Endodermal cell (in vitro differentiated cells): ENCODE measurements around the gene TEX48. TPM values are rescaled to one million over a fixed set of nuclear protein-coding genes. Genes with fewer than 3 reads are reported as not detected.

Experiments
- DNase-seq: peaks from one replicate; pipeline ENCODE4 v3.0.0-alpha.2; 2017
- H3K27ac ChIP-seq: 2 replicates; pipeline ENCODE4 v1.5.1; 2013; ENCODE audit warnings: mild to moderate bottlenecking, low read depth, low read length, moderate library complexity
- H3K27me3 ChIP-seq: 2 replicates; pipeline ENCODE4 v1.6.1; 2013; ENCODE audit warnings: mild to moderate bottlenecking, low read length, moderate library complexity; ENCODE audit not compliant: insufficient read depth, control insufficient read depth, poor library complexity, severe bottlenecking
- H3K36me3 ChIP-seq: 2 replicates; pipeline ENCODE4 v1.7.0; 2013; ENCODE audit warnings: mild to moderate bottlenecking, low read length, moderate library complexity; ENCODE audit not compliant: control insufficient read depth, insufficient read depth
- H3K4me1 ChIP-seq: one replicate; pipeline ENCODE4 v1.7.0; 2013; ENCODE audit warnings: low read length; ENCODE audit not compliant: control insufficient read depth, insufficient read depth
- H3K4me3 ChIP-seq: 2 replicates; pipeline ENCODE4 v1.5.1; 2013; ENCODE audit warnings: mild to moderate bottlenecking, low read length, moderate library complexity
- H3K9ac ChIP-seq: 2 replicates; pipeline ENCODE4 v1.6.1; 2013; ENCODE audit warnings: mild to moderate bottlenecking, low read length, moderate library complexity; ENCODE audit not compliant: poor library complexity, severe bottlenecking; ENCODE audit errors: extremely low read depth
- H3K9me3 ChIP-seq: 2 replicates; pipeline ENCODE4 v1.6.1; 2013; ENCODE audit warnings: mild to moderate bottlenecking, low read length, moderate library complexity; ENCODE audit not compliant: control insufficient read depth
- H3K27ac Mint-ChIP-seq: 2 replicates; pipeline ENCODE4 v1.8.0; 2020; ENCODE audit warnings: mixed read lengths
- H3K27me3 Mint-ChIP-seq: 2 replicates; pipeline ENCODE4 v1.8.0; 2021; ENCODE audit warnings: mild to moderate bottlenecking, mixed read lengths; ENCODE audit not compliant: insufficient read depth
- H3K36me3 Mint-ChIP-seq: 2 replicates; pipeline ENCODE4 v1.8.0; 2020; ENCODE audit warnings: low read depth, mixed read lengths
- H3K4me1 Mint-ChIP-seq: 2 replicates; pipeline ENCODE4 v1.8.0; 2020; ENCODE audit warnings: mixed read lengths
- H3K4me3 Mint-ChIP-seq: 2 replicates; pipeline ENCODE4 v1.8.0; 2020; ENCODE audit warnings: mild to moderate bottlenecking, moderate library complexity, mixed read lengths
- H3K9me3 Mint-ChIP-seq: 2 replicates; pipeline ENCODE4 v1.8.0; 2020; ENCODE audit warnings: mild to moderate bottlenecking, mixed read lengths
- WGBS, 2 experiments: methylation state at CpG; one replicate each; pipeline versions ENCODE4 v1.1.5 to v1.1.7; 2013; ENCODE audit warnings: missing lambda C conversion rate in 2 of 2, mixed read lengths in 1 of 2; ENCODE audit not compliant: insufficient coverage in 1 of 2, insufficient read length in 1 of 2; 5-methylcytosine and 5-hydroxymethylcytosine counted together
- long read RNA-seq, 4 experiments: library from polyadenylated mRNA in 2 of 4; library from RNA in 1 of 4; library from capped mRNA in 1 of 4; stranded (forward) in 3 of 4; unstranded in 1 of 4; transcript quantifications; one replicate each; pipeline ENCODE4 v2.0.0, GENCODE V29; 2020 to 2021; ENCODE audit warnings: inconsistent platforms in 1 of 4
- polyA plus RNA-seq, 2 experiments: library from polyadenylated mRNA; stranded (reverse); fragments of 50-300 nt; gene quantifications; one replicate each; pipeline ENCODE4 v1.2.3, GENCODE V29; 2013
- total RNA-seq, 2 donors: library from RNA; stranded (reverse); fragmentation: NEBNext Ultra II Directional in 1 of 2; extraction: Animal tissue kit (Norgen Biotek cat#: 25700) in 1 of 2; gene quantifications; 2 replicates in 1 of 2; 3 replicates in 1 of 2; pipeline ENCODE4 v1.2.1, GENCODE V29; 2021
- TF ChIP-seq, protein P1 (sequence below): fragments of 200-600 bp; sonication (generic); conservative IDR thresholded peaks from 2 replicates; pipeline ENCODE4 v1.5.0; 2021; ENCODE audit warnings: antibody characterized with exemption, mild to moderate bottlenecking

Gene TEX48, protein sequence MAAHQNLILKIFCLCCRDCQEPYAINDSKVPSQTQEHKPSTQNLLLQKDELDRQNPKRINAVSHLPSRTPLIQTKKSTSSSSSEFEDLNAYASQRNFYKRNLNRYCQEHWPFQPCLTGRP
- total RNA-seq: not detected
- not detected for polyA plus RNA-seq (2013, experiment 1 of 2)
- polyA plus RNA-seq (2013, experiment 2 of 2): not detected
- long read RNA-seq, experiment 1: 0 reads
- long read RNA-seq, experiment 2: 0 reads
- long read RNA-seq, experiment 3: 0 reads
- long read RNA-seq, experiment 4: 0 reads

DNA sequence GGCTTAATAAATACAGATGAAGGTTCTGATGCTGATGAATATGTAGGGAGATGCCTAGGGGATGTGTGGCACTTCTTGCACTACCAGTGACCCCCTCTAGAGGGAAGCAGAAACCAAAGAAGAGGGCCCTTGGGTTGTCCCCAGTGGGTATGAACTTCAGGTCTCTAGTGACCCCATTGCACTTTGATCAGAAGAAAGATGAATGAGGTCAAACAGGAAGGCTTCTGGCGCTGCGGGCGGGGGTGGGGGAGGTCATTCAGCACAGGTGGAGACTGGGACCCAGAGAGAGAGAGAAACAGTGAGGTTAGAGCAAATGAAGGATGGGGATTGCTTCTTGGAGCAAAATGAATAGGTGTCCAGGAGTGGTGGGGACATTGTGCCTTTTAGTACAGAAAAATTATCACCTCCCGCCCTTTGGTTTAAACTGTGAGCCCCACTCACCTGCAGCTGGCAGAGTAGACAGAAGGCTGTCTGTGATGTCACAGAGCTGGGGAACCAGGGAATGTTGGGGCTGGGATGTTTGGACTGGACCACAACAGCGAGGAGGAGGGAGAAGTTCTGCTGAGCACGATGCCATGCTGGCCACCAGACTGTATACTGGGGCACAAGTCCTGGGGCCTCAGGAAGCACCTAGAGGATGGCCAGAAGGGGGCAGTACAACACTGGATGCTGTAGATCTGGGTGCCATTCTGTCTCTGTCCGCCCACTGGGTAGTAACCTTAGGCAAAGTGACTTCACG, at the start of gene TEX48:
TSS of gene TEX48 (minus strand) at position 599 of the 739 bp plus-strand sequence. CDS start 10,469 bp downstream, outside the sequence.
- no peak within 1 kb of the TSS for H3K9ac ChIP-seq
- H3K27me3 ChIP-seq: no peaks in the 10 kb centered on the region
- Mint-ChIP-seq H3K36me3 (no peaks in the 10 kb centered on the region), H3K4me3 (no peak within 1 kb of the TSS), H3K9me3 (no peaks in the 10 kb centered on the region), H3K27ac (no peak within 1 kb of the TSS), H3K4me1 (peaks cover 2% of the 10 kb centered on the region), H3K27me3 (peaks cover 6% of the 10 kb centered on the region)
- H3K27ac ChIP-seq: no peak within 1 kb of the TSS
- 82 to 85% methylated on average over 7 to 8 of the region's 8 CpGs for WGBS, 2 experiments
- TF ChIP-seq, protein P1, sequence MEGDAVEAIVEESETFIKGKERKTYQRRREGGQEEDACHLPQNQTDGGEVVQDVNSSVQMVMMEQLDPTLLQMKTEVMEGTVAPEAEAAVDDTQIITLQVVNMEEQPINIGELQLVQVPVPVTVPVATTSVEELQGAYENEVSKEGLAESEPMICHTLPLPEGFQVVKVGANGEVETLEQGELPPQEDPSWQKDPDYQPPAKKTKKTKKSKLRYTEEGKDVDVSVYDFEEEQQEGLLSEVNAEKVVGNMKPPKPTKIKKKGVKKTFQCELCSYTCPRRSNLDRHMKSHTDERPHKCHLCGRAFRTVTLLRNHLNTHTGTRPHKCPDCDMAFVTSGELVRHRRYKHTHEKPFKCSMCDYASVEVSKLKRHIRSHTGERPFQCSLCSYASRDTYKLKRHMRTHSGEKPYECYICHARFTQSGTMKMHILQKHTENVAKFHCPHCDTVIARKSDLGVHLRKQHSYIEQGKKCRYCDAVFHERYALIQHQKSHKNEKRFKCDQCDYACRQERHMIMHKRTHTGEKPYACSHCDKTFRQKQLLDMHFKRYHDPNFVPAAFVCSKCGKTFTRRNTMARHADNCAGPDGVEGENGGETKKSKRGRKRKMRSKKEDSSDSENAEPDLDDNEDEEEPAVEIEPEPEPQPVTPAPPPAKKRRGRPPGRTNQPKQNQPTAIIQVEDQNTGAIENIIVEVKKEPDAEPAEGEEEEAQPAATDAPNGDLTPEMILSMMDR: peak; percentile 78
- no peaks in the 10 kb centered on the region for H3K36me3 ChIP-seq
- H3K4me1 ChIP-seq: no peaks in the 10 kb centered on the region
- H3K9me3 ChIP-seq: no peaks in the 10 kb centered on the region
- H3K4me3 ChIP-seq: no peak within 1 kb of the TSS
- peak; percentile 90 for DNase-seq

GRCh38 chr9:114731701-114732100, 49.7 kb upstream of the TEX48 start:
- Histone ChIP-seq H3K27ac (no peak overlapping the region), H3K9ac (no peak overlapping the region), H3K27me3 (no peaks in the 10 kb centered on the region), H3K9me3 (no peaks in the 10 kb centered on the region), H3K4me3 (no peak overlapping the region), H3K4me1 (no peaks in the 10 kb centered on the region), H3K36me3 (no peaks in the 10 kb centered on the region)
- H3K4me3 Mint-ChIP-seq: no peak overlapping the region
- DNase-seq: no peak
- no peaks in the 10 kb centered on the region for H3K4me1 Mint-ChIP-seq
- H3K27me3 Mint-ChIP-seq: peaks cover 10% of the 10 kb centered on the region
- H3K27ac Mint-ChIP-seq: no peak overlapping the region
- TF ChIP-seq, protein P1: no peak
- no peaks in the 10 kb centered on the region for H3K9me3 Mint-ChIP-seq
- 96% methylated on average over 1 of the region's 1 CpG; no CpG with 5 or more reads in 1 of the 2 experiments for WGBS, 2 experiments
- H3K36me3 Mint-ChIP-seq: no peaks in the 10 kb centered on the region

DNA sequence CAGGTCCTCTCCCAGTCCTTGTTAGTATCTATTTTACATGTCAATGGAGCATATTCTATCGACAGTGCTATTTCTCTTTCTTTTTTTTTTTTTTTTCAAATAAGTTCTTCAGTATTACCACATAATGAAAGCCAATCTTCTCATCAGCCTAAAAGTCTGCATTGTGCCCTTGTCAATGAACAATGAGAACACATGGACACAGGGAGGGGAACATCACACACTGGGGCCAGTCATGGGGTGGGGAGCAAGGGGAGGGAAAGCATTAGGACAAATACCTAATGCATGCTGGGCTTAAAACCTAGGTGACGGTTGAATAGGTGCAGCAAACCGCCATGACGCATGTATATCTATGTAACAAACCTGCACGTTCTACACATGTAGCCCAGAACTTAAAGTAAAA, 47.7 kb upstream of the TEX48 start:
- 83 to 88% methylated on average over 1 to 5 of the region's 5 CpGs for WGBS, 2 experiments
- Histone ChIP-seq H3K36me3 (no peaks in the 10 kb centered on the region), H3K27ac (no peak overlapping the region), H3K9ac (no peak overlapping the region), H3K4me3 (no peak overlapping the region), H3K4me1 (no peaks in the 10 kb centered on the region), H3K27me3 (no peaks in the 10 kb centered on the region), H3K9me3 (no peaks in the 10 kb centered on the region)
- DNase-seq: no peak
- no peaks in the 10 kb centered on the region for H3K36me3 Mint-ChIP-seq
- H3K4me1 Mint-ChIP-seq: no peaks in the 10 kb centered on the region
- no peak overlapping the region for H3K4me3 Mint-ChIP-seq
- H3K9me3 Mint-ChIP-seq: no peaks in the 10 kb centered on the region
- no peak overlapping the region for H3K27ac Mint-ChIP-seq
- TF ChIP-seq, protein P1: no peak
- peaks cover 6% of the 10 kb centered on the region for H3K27me3 Mint-ChIP-seq
